Measurements from ENCODE around the gene ZNF462.

DNA sequence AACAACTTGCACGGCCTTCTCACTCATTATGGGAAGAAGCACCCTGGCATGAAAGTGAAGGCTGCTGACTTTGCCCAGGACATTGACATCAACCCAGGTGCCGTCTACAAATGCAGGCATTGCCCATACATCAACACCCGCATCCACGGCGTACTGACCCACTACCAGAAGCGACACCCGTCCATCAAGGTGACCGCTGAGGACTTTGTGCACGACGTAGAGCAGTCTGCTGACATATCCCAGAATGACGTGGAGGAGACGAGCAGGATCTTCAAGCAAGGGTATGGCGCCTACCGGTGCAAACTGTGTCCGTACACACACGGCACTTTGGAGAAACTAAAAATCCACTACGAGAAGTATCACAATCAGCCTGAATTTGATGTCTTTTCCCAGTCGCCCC, 65.4 kb downstream of the ZNF462 start:
- TF ChIP-seq, protein P1, sequence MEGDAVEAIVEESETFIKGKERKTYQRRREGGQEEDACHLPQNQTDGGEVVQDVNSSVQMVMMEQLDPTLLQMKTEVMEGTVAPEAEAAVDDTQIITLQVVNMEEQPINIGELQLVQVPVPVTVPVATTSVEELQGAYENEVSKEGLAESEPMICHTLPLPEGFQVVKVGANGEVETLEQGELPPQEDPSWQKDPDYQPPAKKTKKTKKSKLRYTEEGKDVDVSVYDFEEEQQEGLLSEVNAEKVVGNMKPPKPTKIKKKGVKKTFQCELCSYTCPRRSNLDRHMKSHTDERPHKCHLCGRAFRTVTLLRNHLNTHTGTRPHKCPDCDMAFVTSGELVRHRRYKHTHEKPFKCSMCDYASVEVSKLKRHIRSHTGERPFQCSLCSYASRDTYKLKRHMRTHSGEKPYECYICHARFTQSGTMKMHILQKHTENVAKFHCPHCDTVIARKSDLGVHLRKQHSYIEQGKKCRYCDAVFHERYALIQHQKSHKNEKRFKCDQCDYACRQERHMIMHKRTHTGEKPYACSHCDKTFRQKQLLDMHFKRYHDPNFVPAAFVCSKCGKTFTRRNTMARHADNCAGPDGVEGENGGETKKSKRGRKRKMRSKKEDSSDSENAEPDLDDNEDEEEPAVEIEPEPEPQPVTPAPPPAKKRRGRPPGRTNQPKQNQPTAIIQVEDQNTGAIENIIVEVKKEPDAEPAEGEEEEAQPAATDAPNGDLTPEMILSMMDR (IDR thresholded peaks at IDR 0.05), result no peak
- TF ChIP-seq POLR2A (IDR thresholded peaks at IDR 0.05), result no peak
